B cell (primary cell): ENCODE measurements around the gene STRA8. TPM values are rescaled to one million over a fixed set of nuclear protein-coding genes. Genes with fewer than 3 reads are reported as not detected.

ENCODE experiments used
- ATAC-seq: fragments of 200-7000 bp; cut with Tn5 transposase; one replicate; pipeline ENCODE4 v1.10.0; 2021; ENCODE audit warnings: low read depth, mild to moderate bottlenecking, moderate number of reproducible peaks, moderate library complexity
- CTCF ChIA-PET: fragments of 350-600 bp; sonication (Branson Sonifier 250); formaldehyde crosslinking; loops from one replicate; lab custom pipeline; 2021; ENCODE audit warnings: antibody characterized with exemption, inconsistent platforms; lab: Charles Lee
- POLR2A ChIA-PET: fragments of 350-600 bp; sonication (Branson Sonifier 250); formaldehyde crosslinking; loops from one replicate; lab custom pipeline; 2021; ENCODE audit warnings: antibody characterized with exemption; lab: Charles Lee
- DNase-seq: peaks from one replicate; pipeline ENCODE4 v3.0.0; 2013
- H2AFZ ChIP-seq: 2 replicates; pipeline ENCODE4 v1.6.1; 2012; ENCODE audit warnings: mild to moderate bottlenecking, low read depth, low read length; ENCODE audit not compliant: insufficient read depth, poor library complexity, severe bottlenecking
- H3K27ac ChIP-seq, 2 donors: 1 replicate in 1 of 2; 2 replicates in 1 of 2; pipeline ENCODE4 v1.5.1; 2012 to 2013; ENCODE audit warnings: low read length in 2 of 2, mild to moderate bottlenecking in 2 of 2, moderate library complexity in 1 of 2
- H3K27me3 ChIP-seq, 4 experiments: fragments of 200-600 bp in 1 of 4; sonication (generic) in 1 of 4; replicated peaks in 1 of 4; 1 replicate in 2 of 4; 2 replicates in 2 of 4; pipeline versions ENCODE4 v1.6.1 to v1.7.0; 2013 to 2016; ENCODE audit warnings: low read length in 3 of 4, mild to moderate bottlenecking in 2 of 4, mixed read lengths in 1 of 4, moderate library complexity in 1 of 4; ENCODE audit not compliant: insufficient read depth in 4 of 4, control insufficient read depth in 3 of 4; ENCODE audit errors: control extremely low read depth in 1 of 4
- H3K36me3 ChIP-seq, 2 experiments: replicated peaks in 1 of 2; 1 replicate in 1 of 2; 2 replicates in 1 of 2; pipeline versions ENCODE4 v1.6.1 to v1.7.1; 2013; ENCODE audit warnings: low read length in 1 of 2; ENCODE audit not compliant: insufficient read depth in 2 of 2, control insufficient read depth in 1 of 2; ENCODE audit errors: control extremely low read depth in 1 of 2, extremely low read depth in 1 of 2
- H3K4me1 ChIP-seq, 2 donors: fragments of 200-600 bp in 1 of 2; sonication (generic) in 1 of 2; 1 replicate in 1 of 2; 2 replicates in 1 of 2; pipeline versions ENCODE4 v1.5.1 to v1.6.1; 2013 to 2017; ENCODE audit warnings: low read length in 2 of 2; ENCODE audit not compliant: control insufficient read depth in 2 of 2, insufficient read depth in 2 of 2
- H3K4me2 ChIP-seq: replicated peaks from 2 replicates; pipeline ENCODE3; 2012; ENCODE audit warnings: mild to moderate bottlenecking, low read depth, low read length; ENCODE audit not compliant: poor library complexity, severe bottlenecking
- H3K4me3 ChIP-seq, 5 experiments: fragments of 200-600 bp in 1 of 5; sonication (generic) in 1 of 5; 1 replicate in 3 of 5; 2 replicates in 2 of 5; pipeline versions ENCODE4 v1.5.1 to v1.7.0; 2011 to 2016; ENCODE audit warnings: low read length in 4 of 5, mild to moderate bottlenecking in 4 of 5, low read depth in 2 of 5, control low read depth in 1 of 5, moderate library complexity in 1 of 5; ENCODE audit not compliant: insufficient read depth in 1 of 5; ENCODE audit errors: control extremely low read depth in 1 of 5, extremely low read depth in 1 of 5
- H3K79me2 ChIP-seq: fragments of 200-600 bp; sonication (generic); one replicate; pipeline ENCODE4 v1.6.0; 2016; ENCODE audit warnings: low read length; ENCODE audit not compliant: control insufficient read depth, insufficient read depth
- H3K9ac ChIP-seq: fragments of 200-600 bp; sonication (generic); 2 replicates; pipeline ENCODE4 v1.6.1; 2017; ENCODE audit warnings: mild to moderate bottlenecking, low read length, moderate library complexity
- H3K9me3 ChIP-seq, 3 donors: one replicate each; pipeline versions ENCODE4 v1.6.1 to v1.7.1; 2013; ENCODE audit warnings: low read length in 2 of 3; ENCODE audit not compliant: control insufficient read depth in 2 of 3, insufficient read depth in 1 of 3; ENCODE audit errors: control extremely low read depth in 1 of 3
- H4K20me1 ChIP-seq: 2 replicates; pipeline ENCODE4 v1.6.0; 2012; ENCODE audit warnings: mild to moderate bottlenecking, low read length; ENCODE audit not compliant: insufficient read depth, control insufficient read depth, poor library complexity, severe bottlenecking
- H3K27ac Mint-ChIP-seq: one replicate; pipeline ENCODE4 v1.8.0; 2021; ENCODE audit warnings: mixed read lengths
- H3K27me3 Mint-ChIP-seq: one replicate; pipeline ENCODE4 v1.8.0; 2021; ENCODE audit warnings: mixed read lengths
- H3K4me1 Mint-ChIP-seq: one replicate; pipeline ENCODE4 v1.8.0; 2021; ENCODE audit warnings: mixed read lengths
- H3K4me3 Mint-ChIP-seq: one replicate; pipeline ENCODE4 v1.8.0; 2021; ENCODE audit warnings: mixed read lengths
- H3K9me3 Mint-ChIP-seq: one replicate; pipeline ENCODE4 v1.8.0; 2022; ENCODE audit warnings: mixed read lengths; ENCODE audit not compliant: insufficient read depth
- CTCF ChIP-seq: fragments of 200-600 bp; IDR thresholded peaks from one replicate; pipeline ENCODE4 v1.8.0; 2022; ENCODE audit warnings: antibody characterized with exemption, mild to moderate bottlenecking
- EZH2 ChIP-seq: IDR thresholded peaks from 2 replicates; pipeline ENCODE4 v1.6.1; 2012; ENCODE audit warnings: borderline replicate concordance, low read depth, mild to moderate bottlenecking, moderate library complexity, low read length; ENCODE audit not compliant: insufficient read depth, poor library complexity, severe bottlenecking
- WGBS: methylation state at CpG from one replicate; pipeline ENCODE4 v1.1.5; 2013; ENCODE audit warnings: missing lambda C conversion rate; ENCODE audit not compliant: insufficient coverage; 5-methylcytosine and 5-hydroxymethylcytosine counted together
- intact Hi-C: fragments of 100-400 bp; cut with micrococcal nuclease; formaldehyde crosslinking; loops from one replicate; pipeline ENCODE4 v1.10.0; 2022
- polyA plus RNA-seq: library from polyadenylated mRNA; depleted of rRNA; stranded (reverse); fragments of >200 nt; gene quantifications from 2 replicates; pipeline ENCODE4 v1.2.3, GENCODE V29; 2012
- total RNA-seq, 2 donors: library from RNA; stranded (reverse); fragments of 120-200 nt in 1 of 2; gene quantifications; 1 replicate in 1 of 2; 2 replicates in 1 of 2; pipeline versions ENCODE4 v1.2.3 to v1.2.4, GENCODE V29; 2013 to 2022

The STRA8 gene
- total and polyA plus RNA-seq, 2 donors (not counting 1 experiment from before 2014, with no cell fraction given), result not detected

GRCh38 chr7:135193615-135194081 is 40.0 kb upstream of the STRA8 start:
- H3K4me3 ChIP-seq, result no peak overlapping the region
- H3K9me3 ChIP-seq, result no peaks in the 10 kb centered on the region
- POLR2A ChIA-PET, result interaction anchor here (0.6 kb wide), 1 partner anchor 48 kb away, joined by 3 read pairs; no protein-coding TSS in a partner anchor
- TF ChIP-seq CTCF, result no peak
- TF ChIP-seq EZH2, result no peak
- H3K4me3 Mint-ChIP-seq, result no peak overlapping the region
- no peak overlapping the region for H3K9ac ChIP-seq
- H2AFZ ChIP-seq, result no peak overlapping the region
- H4K20me1 ChIP-seq, result no peaks in the 10 kb centered on the region
- H3K4me1 Mint-ChIP-seq, result peaks cover 7% of the 10 kb centered on the region
- no peak for DNase-seq
- CTCF ChIA-PET, result interaction anchor here (0.8 kb wide), 1 partner anchor 588 kb away, joined by 3 read pairs; no protein-coding TSS in a partner anchor
- H3K4me2 ChIP-seq, result no peak overlapping the region
- H3K27me3 Mint-ChIP-seq, result no peaks in the 10 kb centered on the region
- ATAC-seq, result no peak
- H3K27ac ChIP-seq, result no peak overlapping the region
- H3K27ac Mint-ChIP-seq, result no peak overlapping the region
- H3K4me1 ChIP-seq, result peaks cover 3 to 6% of the 10 kb centered on the region in 2 donors
- intact Hi-C loops, result no loop called here
- H3K36me3 ChIP-seq, result peaks cover 2 to 75% of the 10 kb centered on the region in 2 experiments
- H3K27me3 ChIP-seq, result no peaks in the 10 kb centered on the region
- no peaks in the 10 kb centered on the region for H3K79me2 ChIP-seq
- no peaks in the 10 kb centered on the region for H3K9me3 Mint-ChIP-seq
- 100% methylated on average over 10 of the region's 10 CpGs for WGBS

GRCh38 chr7:135194494-135195095 is 39.0 kb upstream of the STRA8 start:
- no peak for TF ChIP-seq CTCF
- no peak for TF ChIP-seq EZH2
- DNase-seq (no peak), ATAC-seq (no peak)
- Histone ChIP-seq H4K20me1 (no peaks in the 10 kb centered on the region), H3K9me3 (no peaks in the 10 kb centered on the region), H3K9ac (no peak overlapping the region), H3K27ac (no peak overlapping the region), H2AFZ (no peak overlapping the region), H3K36me3 (peaks cover 2 to 76% of the 10 kb centered on the region in 2 experiments), H3K79me2 (no peaks in the 10 kb centered on the region), H3K27me3 (no peaks in the 10 kb centered on the region), H3K4me3 (no peak overlapping the region), H3K4me1 (no peaks in the 10 kb centered on the region), H3K4me2 (no peak overlapping the region)
- WGBS, result 56% methylated on average over 9 of the region's 12 CpGs
- H3K4me3 Mint-ChIP-seq, result no peak overlapping the region
- H3K9me3 Mint-ChIP-seq, result no peaks in the 10 kb centered on the region
- H3K27me3 Mint-ChIP-seq, result no peaks in the 10 kb centered on the region
- H3K4me1 Mint-ChIP-seq, result peaks cover 1% of the 10 kb centered on the region
- POLR2A ChIA-PET, result no interaction called here
- intact Hi-C loops, result no loop called here
- CTCF ChIA-PET, result interaction anchor here (0.8 kb wide), 1 partner anchor 589 kb away, joined by 3 read pairs; no protein-coding TSS in a partner anchor
- H3K27ac Mint-ChIP-seq, result no peak overlapping the region
